ENCODE results near the gene RBM47. TPM values are rescaled to one million over a fixed set of nuclear protein-coding genes. Genes with fewer than 3 reads are reported as not detected.

The RBM47 gene
- total and polyA plus RNA-seq, 10 of the 15 experiments (the other 5 are each of a cell fraction or from before 2014, with no cell fraction given), result 7.9 to 45.0 (median 28.7) TPM

- intact Hi-C loops (cut with micrococcal nuclease; ENCODE audit: unreplicated experiment), result no loop called here
- FAIRE-seq (no peak), ATAC-seq (no peak), DNase-seq (ENCODE audit: low read depth, low spot score) (no peak)
- Histone ChIP-seq H4K20me1 (ENCODE audit: control insufficient read depth, insufficient read depth) (no peaks in the 10 kb centered on the region), H3K4me3 (no peak overlapping the region), H3K4me1 (ENCODE audit: control insufficient read depth, insufficient read depth, low read length) (peaks cover 13% of the 10 kb centered on the region; the same call in 1 of the 2 replicates), H3K4me2 (ENCODE audit: control insufficient read depth, insufficient read depth) (no peak overlapping the region), H3K27me3 (replicated peaks in 1 of 2; ENCODE audit: control insufficient read depth in 2 of 2, insufficient read depth in 2 of 2, low read length in 1 of 2) (no peaks in the 10 kb centered on the region), H3K79me2 (ENCODE audit: control insufficient read depth, insufficient read depth, low read length) (peaks cover 45% of the 10 kb centered on the region), H3K9ac (ENCODE audit: control insufficient read depth, insufficient read depth, low read length) (no peak overlapping the region), H2AFZ (ENCODE audit: control insufficient read depth, low read depth, low read length) (no peak overlapping the region), H3K9me3 (replicated peaks; ENCODE audit: control insufficient read depth, insufficient read depth, low read length) (no peaks in the 10 kb centered on the region), H3K36me3 (ENCODE audit: control insufficient read depth in 2 of 2, insufficient read depth in 2 of 2, low read length in 1 of 2) (peaks cover 13 to 19% of the 10 kb centered on the region in 2 experiments), H3K27ac (ENCODE audit: control insufficient read depth, insufficient read depth) (no peak overlapping the region)
- SMC1A ChIA-PET (ENCODE audit: uncharacterized antibody, unreplicated experiment), result interaction anchor here (0.9 to 1.8 kb wide), 5 partner anchors 30 to 194 kb away, joined by 3 to 5 read pairs (median 3); no protein-coding TSS in a partner anchor
- 92% methylated on average over 11 of the region's 11 CpGs for WGBS (ENCODE audit: insufficient coverage, insufficient replicate concordance, low lambda C conversion rate, missing lambda C conversion rate)
- RAD21 ChIA-PET (ENCODE audit: unreplicated experiment), result interaction anchor here (0.9 kb wide), 1 partner anchor 73 kb away, joined by 3 read pairs; no protein-coding TSS in a partner anchor
- in situ Hi-C loops (cut with MboI), result no loop called here
- no TSS peak for BruUV-seq (replicated peaks)
- POLR2A ChIA-PET, result no interaction called here
- CTCF ChIA-PET, result interaction anchor here (1.3 kb wide), 1 partner anchor 16 kb away, joined by 4 read pairs; no protein-coding TSS in a partner anchor
- TF ChIP-seq NR2C1 (IDR thresholded peaks at IDR 0.05) (no peak), CBX5 (IDR thresholded peaks at IDR 0.05; ENCODE audit: low read depth) (no peak), YBX1 (IDR thresholded peaks at IDR 0.05) (no peak), YY1 (IDR thresholded peaks at IDR 0.05; ENCODE audit: low read depth, low read length) (no peak)
- TF ChIP-seq, protein P1, sequence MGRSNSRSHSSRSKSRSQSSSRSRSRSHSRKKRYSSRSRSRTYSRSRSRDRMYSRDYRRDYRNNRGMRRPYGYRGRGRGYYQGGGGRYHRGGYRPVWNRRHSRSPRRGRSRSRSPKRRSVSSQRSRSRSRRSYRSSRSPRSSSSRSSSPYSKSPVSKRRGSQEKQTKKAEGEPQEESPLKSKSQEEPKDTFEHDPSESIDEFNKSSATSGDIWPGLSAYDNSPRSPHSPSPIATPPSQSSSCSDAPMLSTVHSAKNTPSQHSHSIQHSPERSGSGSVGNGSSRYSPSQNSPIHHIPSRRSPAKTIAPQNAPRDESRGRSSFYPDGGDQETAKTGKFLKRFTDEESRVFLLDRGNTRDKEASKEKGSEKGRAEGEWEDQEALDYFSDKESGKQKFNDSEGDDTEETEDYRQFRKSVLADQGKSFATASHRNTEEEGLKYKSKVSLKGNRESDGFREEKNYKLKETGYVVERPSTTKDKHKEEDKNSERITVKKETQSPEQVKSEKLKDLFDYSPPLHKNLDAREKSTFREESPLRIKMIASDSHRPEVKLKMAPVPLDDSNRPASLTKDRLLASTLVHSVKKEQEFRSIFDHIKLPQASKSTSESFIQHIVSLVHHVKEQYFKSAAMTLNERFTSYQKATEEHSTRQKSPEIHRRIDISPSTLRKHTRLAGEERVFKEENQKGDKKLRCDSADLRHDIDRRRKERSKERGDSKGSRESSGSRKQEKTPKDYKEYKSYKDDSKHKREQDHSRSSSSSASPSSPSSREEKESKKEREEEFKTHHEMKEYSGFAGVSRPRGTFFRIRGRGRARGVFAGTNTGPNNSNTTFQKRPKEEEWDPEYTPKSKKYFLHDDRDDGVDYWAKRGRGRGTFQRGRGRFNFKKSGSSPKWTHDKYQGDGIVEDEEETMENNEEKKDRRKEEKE (IDR thresholded peaks at IDR 0.05), result no peak
- TF ChIP-seq, protein P2, sequence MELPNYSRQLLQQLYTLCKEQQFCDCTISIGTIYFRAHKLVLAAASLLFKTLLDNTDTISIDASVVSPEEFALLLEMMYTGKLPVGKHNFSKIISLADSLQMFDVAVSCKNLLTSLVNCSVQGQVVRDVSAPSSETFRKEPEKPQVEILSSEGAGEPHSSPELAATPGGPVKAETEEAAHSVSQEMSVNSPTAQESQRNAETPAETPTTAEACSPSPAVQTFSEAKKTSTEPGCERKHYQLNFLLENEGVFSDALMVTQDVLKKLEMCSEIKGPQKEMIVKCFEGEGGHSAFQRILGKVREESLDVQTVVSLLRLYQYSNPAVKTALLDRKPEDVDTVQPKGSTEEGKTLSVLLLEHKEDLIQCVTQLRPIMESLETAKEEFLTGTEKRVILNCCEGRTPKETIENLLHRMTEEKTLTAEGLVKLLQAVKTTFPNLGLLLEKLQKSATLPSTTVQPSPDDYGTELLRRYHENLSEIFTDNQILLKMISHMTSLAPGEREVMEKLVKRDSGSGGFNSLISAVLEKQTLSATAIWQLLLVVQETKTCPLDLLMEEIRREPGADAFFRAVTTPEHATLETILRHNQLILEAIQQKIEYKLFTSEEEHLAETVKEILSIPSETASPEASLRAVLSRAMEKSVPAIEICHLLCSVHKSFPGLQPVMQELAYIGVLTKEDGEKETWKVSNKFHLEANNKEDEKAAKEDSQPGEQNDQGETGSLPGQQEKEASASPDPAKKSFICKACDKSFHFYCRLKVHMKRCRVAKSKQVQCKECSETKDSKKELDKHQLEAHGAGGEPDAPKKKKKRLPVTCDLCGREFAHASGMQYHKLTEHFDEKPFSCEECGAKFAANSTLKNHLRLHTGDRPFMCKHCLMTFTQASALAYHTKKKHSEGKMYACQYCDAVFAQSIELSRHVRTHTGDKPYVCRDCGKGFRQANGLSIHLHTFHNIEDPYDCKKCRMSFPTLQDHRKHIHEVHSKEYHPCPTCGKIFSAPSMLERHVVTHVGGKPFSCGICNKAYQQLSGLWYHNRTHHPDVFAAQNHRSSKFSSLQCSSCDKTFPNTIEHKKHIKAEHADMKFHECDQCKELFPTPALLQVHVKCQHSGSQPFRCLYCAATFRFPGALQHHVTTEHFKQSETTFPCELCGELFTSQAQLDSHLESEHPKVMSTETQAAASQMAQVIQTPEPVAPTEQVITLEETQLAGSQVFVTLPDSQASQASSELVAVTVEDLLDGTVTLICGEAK (IDR thresholded peaks at IDR 0.05; ENCODE audit: borderline replicate concordance), result no peak
Observed at GRCh38 chr4:40548256-40548655, 81.4 kb downstream of the RBM47 start.

Data from GM12878 (cell line).